Activated CD8-positive, alpha-beta memory T cell treated with anti-CD3 and anti-CD28 coated beads for 36 hours (primary cell): ENCODE data around the gene RANBP2. TPM values are rescaled to one million over a fixed set of nuclear protein-coding genes. Genes with fewer than 3 reads are reported as not detected.
"Not testable (repeated sequence)": the region's sequence is repeated elsewhere in the genome, so short reads cannot be mapped to it uniquely, and the experiment has no call there.

Experiments
- CTCF ChIA-PET: fragments of 350-600 bp; sonication (Branson Sonifier 250); formaldehyde crosslinking; loops from one replicate; lab custom pipeline; 2021; ENCODE audit warnings: antibody characterized with exemption; lab: Charles Lee
- POLR2A ChIA-PET: fragments of 350-600 bp; sonication (Branson Sonifier 250); formaldehyde crosslinking; loops from one replicate; lab custom pipeline; 2021; ENCODE audit warnings: antibody characterized with exemption; lab: Charles Lee
- total RNA-seq, 2 experiments: library from RNA; stranded (reverse); gene quantifications; one replicate each; pipeline ENCODE4 v1.2.3, GENCODE V29; 2021

Gene RANBP2
- total RNA-seq = 10 to 100 TPM; 77.8 to 79.3 TPM

DNA sequence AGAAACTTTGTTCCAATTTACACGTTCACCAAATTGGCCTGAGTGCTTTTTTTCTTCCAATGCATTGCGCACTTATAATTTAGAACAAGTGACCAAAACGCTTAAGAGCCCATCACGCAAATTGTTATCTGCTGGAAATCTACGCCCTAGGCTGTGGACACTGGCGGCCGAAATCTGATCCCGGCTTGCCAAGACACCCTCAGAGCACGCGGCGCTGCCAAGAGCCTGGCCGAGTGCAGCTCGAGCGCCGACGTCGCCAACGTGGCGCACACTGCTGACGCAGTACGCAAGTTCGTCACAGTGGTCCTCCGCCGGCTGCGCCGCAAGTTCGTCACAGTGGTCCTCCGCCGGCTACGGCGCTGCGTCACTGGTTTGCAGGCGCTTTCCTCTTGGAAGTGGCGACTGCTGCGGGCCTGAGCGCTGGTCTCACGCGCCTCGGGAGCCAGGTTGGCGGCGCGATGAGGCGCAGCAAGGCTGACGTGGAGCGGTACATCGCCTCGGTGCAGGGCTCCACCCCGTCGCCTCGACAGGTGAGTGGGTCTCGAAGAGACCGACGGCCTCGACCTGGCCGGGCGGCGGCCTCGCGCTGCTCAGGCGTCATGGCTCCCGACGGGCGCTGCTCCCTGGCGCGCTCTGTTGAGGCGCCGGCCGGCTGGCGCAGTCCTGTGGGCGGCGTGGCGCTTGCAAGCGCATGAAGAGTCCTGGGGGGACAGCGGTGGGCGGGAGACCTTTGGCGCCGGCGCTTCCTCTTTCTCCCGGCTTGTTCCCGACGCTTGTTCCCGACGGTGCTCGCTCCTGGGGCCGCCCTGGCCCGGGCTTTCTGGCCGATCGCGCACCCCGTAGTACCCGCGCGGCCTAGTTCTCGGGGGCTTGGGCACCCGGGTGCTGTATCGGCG is at the start of gene RANBP2:
RANBP2 (plus strand) TSS at position 334 of the 896 bp plus-strand sequence; CDS start at position 459, 125 bp downstream.
- CTCF ChIA-PET = interaction anchor here (0.7 kb wide), 1 partner anchor 277 kb away, joined by 3 read pairs; no protein-coding TSS in a partner anchor
- POLR2A ChIA-PET = interaction anchor here (0.7 to 1.5 kb wide), 3 partner anchors 98 to 270 kb away, joined by 3 to 4 read pairs (median 3); partner anchors contain the start of genes GCC2 and LIMS1

DNA sequence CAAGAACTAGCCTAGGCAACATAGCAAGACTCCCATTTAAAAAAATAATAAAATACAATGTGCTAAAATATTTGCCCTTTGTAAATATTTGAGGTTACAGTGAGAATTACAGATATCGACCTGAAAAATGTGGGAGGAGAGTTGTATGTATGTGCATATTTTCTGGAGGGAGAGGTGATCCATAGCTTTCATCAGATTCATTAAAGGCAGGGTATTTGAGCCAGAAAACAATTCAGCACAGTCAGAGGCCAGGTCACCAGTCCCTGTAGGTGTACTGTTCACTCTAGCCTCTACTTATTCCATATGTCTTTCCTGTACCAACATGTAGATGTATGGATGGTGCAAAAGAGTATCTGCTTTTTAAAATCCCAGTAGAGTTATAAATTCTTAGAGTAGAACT is 49.0 kb upstream of the RANBP2 start:
- POLR2A ChIA-PET, CTCF ChIA-PET: not testable (repeated sequence)

DNA sequence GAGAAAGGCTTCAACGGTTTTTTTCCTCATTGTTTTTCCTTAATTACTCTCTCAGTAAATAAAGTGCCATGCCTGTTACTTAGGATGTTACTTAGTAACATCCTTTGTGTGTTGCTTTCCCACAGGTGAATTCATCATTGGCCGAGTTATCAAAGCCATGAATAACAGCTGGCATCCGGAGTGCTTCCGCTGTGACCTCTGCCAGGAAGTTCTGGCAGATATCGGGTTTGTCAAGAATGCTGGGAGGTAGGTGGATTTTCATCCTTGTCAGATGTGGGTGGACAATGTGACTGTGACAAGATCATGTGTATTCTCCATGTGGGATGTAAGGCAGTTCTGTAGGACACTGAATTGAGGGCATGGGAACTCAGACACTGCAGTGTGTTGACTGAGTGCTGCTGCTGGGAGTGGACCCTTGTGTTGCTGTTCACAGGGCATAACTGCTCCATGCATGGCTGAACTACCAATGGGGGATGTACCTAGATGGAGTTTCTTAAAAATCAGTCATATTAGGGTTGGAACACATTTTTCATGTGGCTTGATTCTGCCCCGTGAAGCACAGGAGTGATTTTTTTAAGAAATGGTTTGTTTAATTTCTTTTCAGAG is 47.0 kb upstream of the RANBP2 start:
- CTCF ChIA-PET, POLR2A ChIA-PET: not testable (repeated sequence)

DNA sequence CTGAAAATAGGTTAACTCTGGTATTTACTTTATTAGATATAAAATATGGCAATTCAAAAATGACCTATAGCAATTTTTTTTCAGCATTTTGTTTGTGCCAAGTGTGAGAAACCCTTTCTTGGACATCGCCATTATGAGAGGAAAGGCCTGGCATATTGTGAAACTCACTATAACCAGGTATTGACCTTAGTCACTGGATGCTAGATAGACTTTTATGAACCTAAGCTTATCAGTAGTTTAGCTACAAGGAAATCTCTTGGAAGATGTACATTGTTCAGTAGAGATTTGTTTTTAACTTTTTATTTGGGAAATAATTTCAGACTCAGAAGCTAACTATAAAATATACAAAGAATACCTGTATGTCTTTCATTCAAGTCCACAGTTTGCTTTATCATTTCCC is 42.8 kb upstream of the RANBP2 start:
- CTCF ChIA-PET, POLR2A ChIA-PET: not testable (repeated sequence)

DNA sequence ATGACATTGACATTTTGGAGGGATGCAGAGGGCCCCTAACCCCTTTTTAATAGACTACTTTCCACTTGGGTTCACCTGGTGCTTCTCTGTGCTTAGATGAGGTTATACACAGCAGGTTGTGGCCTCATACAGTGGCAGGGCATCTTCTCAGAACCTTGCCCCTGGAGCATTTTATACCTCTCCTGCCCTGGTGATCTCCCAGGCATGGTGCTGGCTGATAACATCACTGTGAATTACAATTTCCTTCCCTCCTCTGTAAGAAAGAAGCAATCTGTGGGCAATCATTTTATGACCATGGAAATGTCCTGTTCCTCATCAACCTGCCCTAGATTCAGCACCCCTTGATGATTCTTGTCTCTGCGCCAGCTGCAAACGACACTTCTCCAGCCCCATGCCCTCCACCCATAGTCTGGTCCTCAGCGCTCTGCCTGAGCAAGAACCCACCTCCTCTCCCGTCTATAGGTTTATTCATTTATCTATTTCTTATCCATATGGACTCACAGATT is 42.0 kb upstream of the RANBP2 start:
- CTCF ChIA-PET, POLR2A ChIA-PET: not testable (repeated sequence)

DNA sequence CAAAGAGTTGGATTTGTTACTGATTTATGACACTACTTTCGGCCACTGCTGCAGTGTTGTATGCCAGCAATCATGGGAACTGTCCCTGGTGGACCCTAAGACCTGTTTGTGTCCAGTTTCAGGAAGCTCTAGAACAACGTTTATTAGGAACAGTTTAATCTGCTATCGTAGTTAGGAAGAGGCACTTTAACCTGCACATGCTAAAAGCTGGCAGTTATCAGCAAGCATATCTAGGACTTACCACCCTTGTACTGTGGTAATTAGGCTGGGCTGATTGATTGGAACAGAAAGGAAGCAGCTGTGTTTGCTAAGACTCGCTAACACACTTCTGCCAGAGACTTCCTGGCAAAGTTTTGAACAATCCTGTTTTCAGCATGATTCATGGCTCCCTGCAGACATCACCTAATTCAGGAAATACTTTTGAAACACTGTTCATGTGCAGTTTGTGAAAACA is 41.1 kb upstream of the RANBP2 start:
- CTCF ChIA-PET, POLR2A ChIA-PET: not testable (repeated sequence)

DNA sequence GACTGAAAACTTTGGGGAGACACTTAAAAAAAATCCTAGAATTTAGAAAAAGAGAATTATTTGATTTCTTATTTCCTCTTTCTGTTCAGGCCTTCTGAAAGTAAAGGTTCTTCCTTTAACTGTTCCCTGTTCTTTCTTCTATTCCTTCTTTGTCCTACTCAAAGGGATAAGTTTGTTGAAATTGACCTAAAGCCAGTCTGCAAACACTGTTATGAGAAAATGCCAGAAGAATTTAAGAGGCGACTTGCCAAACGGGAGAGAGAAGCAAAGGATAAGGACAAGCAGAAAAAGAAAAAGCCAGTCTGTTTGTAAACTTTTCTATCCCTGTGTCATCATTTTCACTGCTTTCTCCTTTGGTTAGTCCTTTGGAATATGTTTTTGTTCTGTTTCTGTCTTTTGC is 38.5 kb upstream of the RANBP2 start:
- POLR2A ChIA-PET = not testable (repeated sequence)
- CTCF ChIA-PET = interaction anchor here (0.6 kb wide), 2 partner anchors 27 to 48 kb away, joined by 3 read pairs; no protein-coding TSS in a partner anchor

DNA sequence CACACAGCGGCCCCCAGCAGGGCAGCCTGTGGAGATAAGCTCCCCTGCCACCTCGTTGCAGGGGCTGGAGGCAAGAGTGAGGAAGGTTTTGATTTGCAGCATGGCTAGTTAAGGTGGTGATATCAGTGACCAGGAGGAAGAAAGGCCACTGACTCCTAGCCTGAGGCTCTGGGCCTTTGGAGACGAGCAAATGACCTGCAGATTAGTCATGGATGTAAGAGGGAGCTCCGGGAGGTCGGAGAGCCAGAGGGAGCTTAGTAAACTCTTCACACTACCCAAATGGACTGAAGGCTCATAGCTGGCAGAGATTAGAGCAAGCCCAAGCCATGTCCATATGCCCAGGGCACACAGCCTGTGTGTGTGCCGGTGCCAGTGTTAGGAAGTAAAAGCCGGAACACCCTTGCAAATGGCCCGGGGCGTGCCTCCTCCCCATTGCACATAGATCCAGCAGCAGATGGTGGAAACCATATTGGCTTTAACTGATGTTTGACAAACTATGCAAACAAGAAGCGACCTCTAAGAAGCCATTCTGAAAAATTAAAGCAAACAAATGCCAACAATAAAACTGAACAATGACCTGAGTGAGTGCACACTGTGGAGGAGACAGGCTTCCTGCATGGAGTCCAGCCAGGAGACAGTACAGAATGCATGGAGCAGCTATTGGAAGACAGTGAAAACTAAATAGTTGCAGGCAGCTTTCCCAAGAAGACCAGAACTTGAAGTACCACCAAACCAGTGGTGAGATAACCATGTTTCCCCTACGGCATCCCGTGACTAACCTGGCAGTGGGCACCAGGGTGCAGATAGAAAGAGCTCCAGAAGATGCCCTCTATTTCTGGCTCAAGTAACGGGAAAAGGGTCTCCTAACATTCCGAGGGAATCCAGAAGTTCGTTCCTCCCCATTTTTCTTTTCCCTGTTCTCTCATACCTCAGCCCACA is 30.2 kb upstream of the RANBP2 start:
- POLR2A ChIA-PET, CTCF ChIA-PET: not testable (repeated sequence)

DNA sequence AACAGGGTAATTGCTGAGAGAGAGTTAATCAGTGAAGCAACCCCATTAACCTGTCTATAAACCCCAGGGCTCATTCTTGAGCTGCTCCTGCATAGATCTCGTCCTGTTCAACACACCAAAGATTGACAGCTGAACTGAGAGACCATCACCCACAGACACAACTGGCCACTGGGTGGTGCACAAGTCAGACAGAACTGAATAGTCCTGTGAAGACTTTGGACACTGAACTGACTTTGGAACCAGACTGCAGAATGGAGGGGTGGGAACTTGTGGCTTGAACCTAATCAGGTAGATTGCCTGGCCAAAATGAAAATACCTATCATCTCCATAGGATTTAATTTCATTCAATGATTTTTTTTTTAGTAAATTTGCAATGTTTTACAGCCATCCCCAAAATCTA is 29.3 kb upstream of the RANBP2 start:
- POLR2A ChIA-PET, CTCF ChIA-PET: not testable (repeated sequence)

DNA sequence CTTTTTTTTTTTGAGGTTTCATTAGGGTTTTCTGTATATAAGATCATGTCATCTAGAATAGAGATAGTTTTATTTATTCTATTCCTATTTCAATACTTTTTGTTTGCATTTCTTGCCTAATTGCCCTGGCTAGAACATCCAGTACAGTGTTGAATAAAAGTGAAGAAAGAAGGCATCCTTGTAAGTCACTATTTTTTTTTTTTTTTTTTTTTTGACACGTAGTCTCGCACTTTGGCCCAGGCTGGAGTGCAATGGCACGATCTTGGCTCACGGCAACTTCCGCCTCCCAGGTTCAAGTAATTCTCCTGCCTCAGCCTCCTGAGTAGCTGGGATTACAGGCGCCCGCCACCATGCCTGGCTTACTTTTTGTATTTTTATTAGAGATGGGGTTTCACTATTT is 27.8 kb upstream of the RANBP2 start:
- ChIA-PET CTCF (no interaction called here), POLR2A (no interaction called here)

DNA sequence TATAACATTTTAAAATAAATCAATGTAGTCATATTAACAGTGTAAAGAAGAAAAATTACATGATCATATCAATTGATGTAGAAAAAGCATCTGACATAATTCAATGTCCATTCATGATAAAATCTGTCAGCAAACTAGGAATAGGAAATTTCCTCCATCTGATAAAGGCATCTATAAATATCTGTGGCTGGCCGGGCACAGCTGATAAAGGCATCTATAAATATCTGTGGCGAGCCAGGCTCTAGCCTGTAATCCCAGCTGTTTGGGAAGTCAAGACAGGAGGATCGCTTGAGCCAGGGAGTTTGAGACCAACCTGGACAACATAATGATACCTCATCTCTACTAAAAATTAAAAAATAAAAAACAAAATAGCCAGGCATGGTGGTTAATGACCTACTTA is 18.1 kb upstream of the RANBP2 start:
- CTCF ChIA-PET = no interaction called here

DNA sequence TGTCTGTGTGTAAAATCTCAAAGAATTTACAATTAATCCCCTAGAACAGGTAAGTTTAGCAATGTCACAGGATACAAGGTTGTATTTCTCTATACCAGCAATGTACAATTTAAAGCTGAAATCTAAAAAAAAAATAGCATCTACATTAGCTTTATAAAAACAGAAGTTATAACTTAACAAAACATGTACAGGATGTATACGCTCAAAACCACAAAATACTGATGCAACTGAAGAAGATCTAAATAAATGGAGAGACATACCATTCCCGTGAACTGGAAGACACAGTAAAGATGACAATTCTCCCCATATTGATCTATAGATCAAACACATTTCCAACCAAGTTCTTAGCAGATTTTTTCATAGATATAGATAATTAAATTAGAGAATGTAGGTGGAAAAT is 17.5 kb upstream of the RANBP2 start:
- ChIA-PET POLR2A (no interaction called here), CTCF (no interaction called here)

More for the DNA sequence above, 18.1 kb upstream of the RANBP2 start:
- POLR2A ChIA-PET = no interaction called here

DNA sequence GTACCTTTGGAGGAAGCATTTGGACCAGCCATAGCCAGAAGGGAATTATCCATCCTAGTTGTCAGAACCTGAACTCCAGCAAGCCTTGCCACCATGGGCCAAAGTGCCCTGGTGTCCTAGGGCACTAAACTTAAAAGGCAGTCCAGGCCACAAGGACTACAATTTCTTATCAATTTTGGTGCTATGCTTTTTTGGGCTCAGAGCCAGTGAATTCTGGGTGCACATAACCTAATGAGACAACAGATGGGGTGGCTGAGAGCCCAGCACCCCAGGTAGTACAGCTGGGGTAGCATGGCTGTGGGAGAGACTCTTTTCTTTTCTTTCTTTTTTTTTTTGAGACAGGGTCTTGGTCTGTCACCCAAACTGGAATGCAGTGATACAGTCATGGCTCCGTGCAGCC is 14.4 kb upstream of the RANBP2 start:
- ChIA-PET CTCF (no interaction called here), POLR2A (no interaction called here)

DNA sequence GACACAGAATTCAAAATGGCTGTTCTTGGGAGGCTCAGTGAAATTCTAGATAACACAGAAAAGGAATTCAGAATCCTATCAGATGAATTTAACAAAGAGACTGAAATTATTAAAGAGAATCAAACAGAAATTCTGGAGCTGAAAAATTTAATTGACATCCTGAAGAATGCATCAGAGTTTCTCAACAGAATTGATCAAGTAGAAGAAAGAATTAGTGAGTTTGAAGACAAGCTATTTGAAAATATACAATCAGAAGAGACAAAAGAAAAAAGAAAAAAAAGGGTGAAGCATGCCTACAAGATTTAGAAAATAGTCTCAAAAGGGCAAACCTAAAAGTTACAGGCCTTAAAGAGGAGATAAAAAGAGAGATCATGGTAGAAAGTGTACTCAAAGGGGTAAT is 12.0 kb upstream of the RANBP2 start:
- POLR2A ChIA-PET = no interaction called here
- CTCF ChIA-PET = interaction anchor here (0.7 kb wide), 1 partner anchor 544 kb away, joined by 5 read pairs; no protein-coding TSS in a partner anchor

DNA sequence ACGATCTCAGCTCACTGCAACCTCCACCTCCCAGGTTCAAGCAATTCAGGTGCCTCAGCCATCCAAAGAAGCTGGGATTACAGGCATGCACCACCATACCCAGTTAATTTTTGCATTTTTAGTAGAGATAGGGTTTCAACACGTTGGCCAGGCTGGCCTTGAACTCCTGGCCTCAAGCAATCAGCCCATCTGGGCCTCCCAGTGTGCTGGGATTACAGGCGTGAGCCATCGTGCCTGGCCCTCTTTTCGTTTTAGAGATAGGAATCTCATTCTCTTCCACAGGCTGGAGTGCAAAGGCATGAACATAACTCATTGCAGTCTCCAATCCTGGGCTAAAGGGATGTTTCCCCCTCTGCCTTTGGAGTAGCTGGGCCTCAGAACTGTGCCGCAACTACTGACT is 2.3 kb upstream of the RANBP2 start:
- CTCF ChIA-PET, POLR2A ChIA-PET: not testable (repeated sequence)

DNA sequence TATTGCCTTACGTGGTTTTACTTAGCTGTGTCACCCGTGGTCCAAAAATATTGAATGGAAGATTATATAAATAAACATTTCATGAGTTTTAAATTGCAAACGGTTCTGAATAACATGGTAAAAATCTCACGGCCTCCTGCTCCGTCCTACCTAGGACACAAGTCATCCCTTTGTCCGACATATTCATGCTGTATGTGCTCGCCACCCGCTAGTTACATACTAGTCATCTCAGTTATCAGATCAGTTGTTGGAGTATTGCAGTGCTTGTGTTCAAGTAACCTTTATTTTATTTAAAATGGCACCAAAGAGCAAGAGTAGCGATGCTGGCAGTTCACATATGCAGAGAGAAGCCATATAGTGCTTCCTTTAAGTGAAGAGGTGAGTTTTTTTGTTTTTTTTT is 6.8 kb downstream of the RANBP2 start:
- POLR2A ChIA-PET, CTCF ChIA-PET: not testable (repeated sequence)

DNA sequence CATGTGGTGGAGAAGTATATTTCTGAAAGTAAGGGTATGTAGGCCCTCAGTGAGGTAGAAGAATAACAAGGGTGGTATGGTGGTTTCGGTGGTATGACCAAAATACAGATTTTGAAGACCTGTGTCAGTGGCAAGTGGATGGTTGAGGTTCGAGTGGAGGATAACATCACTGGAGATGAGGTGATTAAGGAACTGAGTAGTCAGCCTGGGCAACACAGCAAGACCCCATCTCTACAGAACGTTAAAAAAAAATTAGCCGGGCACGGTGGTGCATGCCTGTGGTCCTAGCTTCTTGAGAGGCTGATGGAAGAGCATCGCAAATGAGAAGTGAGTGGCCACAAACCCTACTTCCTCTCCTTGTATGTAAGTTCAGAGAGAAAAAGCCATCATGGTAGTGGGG is 15.4 kb downstream of the RANBP2 start:
- CTCF ChIA-PET, POLR2A ChIA-PET: not testable (repeated sequence)

DNA sequence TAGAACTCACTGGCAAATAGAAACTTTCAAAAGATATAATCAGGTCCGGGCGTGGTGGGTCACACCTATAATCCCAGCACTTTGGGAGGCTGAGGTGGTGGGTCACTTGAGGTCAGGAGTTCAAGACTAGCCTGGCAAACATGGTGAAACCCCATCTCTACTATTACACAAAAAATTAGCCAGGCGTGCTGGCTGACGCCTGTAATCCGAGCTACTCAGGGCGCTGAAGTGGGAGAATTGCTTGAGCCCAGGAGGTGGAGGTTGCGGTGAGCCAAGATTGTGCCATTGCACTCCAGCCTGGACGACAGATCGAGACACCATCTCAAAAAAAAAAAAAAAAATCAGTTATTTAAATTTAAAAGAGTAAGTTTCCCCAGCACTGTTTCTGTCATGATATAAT is 38.7 kb downstream of the RANBP2 start:
- POLR2A ChIA-PET = interaction anchor here (0.6 kb wide), 1 partner anchor 240 kb away, joined by 3 read pairs; no protein-coding TSS in a partner anchor
- CTCF ChIA-PET = not testable (repeated sequence)

DNA sequence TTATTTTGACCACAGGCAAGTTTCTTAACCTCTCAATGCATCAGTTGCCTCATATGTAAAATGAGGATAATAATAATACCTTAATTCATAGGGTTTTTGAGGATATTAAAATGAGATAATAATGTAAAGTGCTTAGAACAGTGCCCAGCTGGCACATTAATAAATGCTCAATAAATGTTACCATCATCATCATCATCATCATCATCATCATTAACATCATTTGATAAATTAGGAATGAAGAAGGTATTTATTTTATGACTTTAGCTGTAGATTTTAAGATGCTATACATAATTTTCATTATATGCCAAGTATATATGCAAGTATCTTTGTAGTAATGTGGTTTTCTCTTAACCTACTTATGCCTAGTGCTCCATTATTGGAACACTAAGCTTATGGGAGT is 43.3 kb downstream of the RANBP2 start:
- POLR2A ChIA-PET, CTCF ChIA-PET: not testable (repeated sequence)
